ENCODE data around the gene EPOP. TPM values are rescaled to one million over a fixed set of nuclear protein-coding genes. Genes with fewer than 3 reads are reported as not detected.

EPOP gene
- total and polyA plus RNA-seq, 2 of the 13 experiments (the other 11 are each of a cell fraction or from before 2014, with no cell fraction given), result 14.7 to 37.8 TPM

GRCh38 chr17:38691154-38691553, 16.4 kb upstream of the EPOP start (continued):
- TF ChIP-seq SRY (CRISPR knock-in tag; IDR thresholded peaks at IDR 0.05) (no peak), ZSCAN20 (CRISPR knock-in tag; IDR thresholded peaks at IDR 0.05; ENCODE audit: borderline replicate concordance) (no peak), FOSL2 (CRISPR knock-in tag; IDR thresholded peaks at IDR 0.05) (0 out of 2 replicates have a peak, but pooled peaks have one; percentile 21), TRAFD1 (CRISPR knock-in tag; IDR thresholded peaks at IDR 0.05; ENCODE audit: borderline replicate concordance) (no peak), HNRNPL (IDR thresholded peaks at IDR 0.05; ENCODE audit: low read depth, low read length) (no peak), DMAP1 (CRISPR knock-in tag; IDR thresholded peaks at IDR 0.05) (0 out of 2 replicates have a peak, but pooled peaks have one; percentile 41), SALL2 (CRISPR knock-in tag; IDR thresholded peaks at IDR 0.05) (no peak), ZNF572 (CRISPR knock-in tag; IDR thresholded peaks at IDR 0.05) (no peak), JDP2 (CRISPR knock-in tag; IDR thresholded peaks at IDR 0.05; ENCODE audit: borderline replicate concordance) (no peak), KMT2A (CRISPR knock-in tag; IDR thresholded peaks at IDR 0.05) (0 out of 2 replicates have a peak, but pooled peaks have one; percentile 33), ZNF772 (CRISPR knock-in tag; IDR thresholded peaks at IDR 0.05) (no peak), POLR2AphosphoS5 (IDR thresholded peaks at IDR 0.05; ENCODE audit: low read depth, low read length) (no peak), JUNB (CRISPR knock-in tag; IDR thresholded peaks at IDR 0.05; ENCODE audit: borderline replicate concordance) (no peak), ZNF740 (CRISPR knock-in tag; IDR thresholded peaks at IDR 0.05) (no peak), TMF1 (CRISPR knock-in tag; IDR thresholded peaks at IDR 0.05; ENCODE audit: low read depth) (no peak), ZNF282 (IDR thresholded peaks at IDR 0.05; ENCODE audit: partially characterized antibody) (no peak), ATM (IDR thresholded peaks at IDR 0.05; ENCODE audit: borderline replicate concordance) (no peak), ZNF574 (CRISPR knock-in tag; IDR thresholded peaks at IDR 0.05) (peak; percentile 56), ZBTB8A (CRISPR knock-in tag; IDR thresholded peaks at IDR 0.05; ENCODE audit: borderline replicate concordance, low read depth) (no peak), MTA3 (CRISPR knock-in tag; IDR thresholded peaks at IDR 0.05) (no peak), ZNF549 (CRISPR knock-in tag; IDR thresholded peaks at IDR 0.05) (no peak), ZNF766 (CRISPR knock-in tag; IDR thresholded peaks at IDR 0.05; ENCODE audit: borderline replicate concordance) (no peak), SNAPC4 (CRISPR knock-in tag; IDR thresholded peaks at IDR 0.05) (no peak)
